Suppressor macrophage (primary cell): ENCODE results near the gene POU2AF1.

Experiments
- DNase-seq, 4 experiments: peaks; one replicate each; pipeline ENCODE4 v3.0.0-alpha.2; 2020 to 2022

The POU2AF1 gene

DNA sequence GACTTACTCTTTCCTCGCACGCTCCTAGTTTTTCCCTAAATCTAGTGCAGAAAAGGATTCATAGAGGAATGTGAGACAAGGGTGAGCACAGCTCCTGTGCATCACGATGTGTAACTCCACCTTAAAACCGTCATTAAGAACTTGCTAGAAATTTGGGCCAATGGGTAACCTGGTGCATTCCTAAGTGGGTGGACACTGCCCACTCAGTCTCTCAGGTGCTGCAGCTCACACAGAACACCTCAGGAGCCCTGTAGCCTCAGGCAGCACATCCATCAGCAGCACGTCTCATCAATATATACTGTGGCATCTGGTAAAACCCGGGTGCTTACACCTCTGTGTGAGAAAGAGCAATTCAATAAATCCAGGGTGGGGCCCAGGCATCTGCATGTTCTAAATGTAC lies 68.4 kb downstream of the POU2AF1 start:
- no peak for DNase-seq

DNA sequence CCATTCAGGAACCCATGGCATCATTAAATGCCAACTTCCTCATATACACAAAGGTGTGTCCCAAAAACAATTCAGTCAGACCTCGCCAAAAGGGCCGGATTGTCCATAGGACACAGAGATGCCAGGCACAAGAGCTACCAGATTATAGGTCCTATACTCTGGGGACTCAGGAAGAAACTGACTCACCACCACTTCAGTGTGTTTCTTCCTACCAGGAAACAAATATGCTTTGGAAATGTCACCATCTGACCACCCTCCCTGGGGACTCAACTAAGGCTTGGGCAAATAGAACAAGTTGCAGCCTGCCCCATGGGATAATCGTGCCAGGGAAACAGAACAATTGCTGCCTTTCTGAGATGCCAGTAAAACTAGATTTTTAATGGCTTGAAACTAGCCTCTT lies 69.0 kb downstream of the POU2AF1 start:
- DNase-seq: no peak

DNA sequence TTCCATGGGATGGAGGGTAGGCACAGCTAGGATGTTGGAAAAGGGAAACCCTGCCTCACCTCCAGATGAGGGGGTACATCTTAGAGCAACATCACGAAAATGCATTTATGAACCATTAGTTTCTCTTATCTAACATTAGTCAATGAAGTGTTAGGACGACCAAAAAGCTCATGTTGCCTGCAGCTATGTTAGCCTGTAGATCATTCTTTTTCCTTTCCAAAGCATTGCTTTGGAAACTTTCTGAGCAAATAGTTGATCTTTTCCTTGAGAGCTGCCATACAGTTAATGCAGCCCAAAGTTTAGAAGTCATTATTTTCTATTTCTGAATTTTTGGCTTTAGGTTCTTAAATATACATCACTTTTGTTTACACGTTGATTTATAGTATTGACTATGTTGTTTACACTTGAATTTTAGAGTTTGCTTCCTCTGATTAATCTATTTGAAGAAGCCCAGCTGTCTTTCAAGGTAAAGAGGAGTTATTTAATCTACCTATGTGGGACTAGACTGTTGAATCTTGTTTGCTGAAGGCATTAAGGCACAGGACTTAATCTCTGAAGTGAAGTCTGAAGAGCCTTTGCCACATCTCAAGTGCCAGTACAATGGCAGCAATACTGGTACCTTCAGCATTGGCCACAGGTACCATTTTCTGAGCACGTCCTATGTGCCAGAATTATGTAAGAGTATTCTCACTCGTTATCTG lies 69.7 kb downstream of the POU2AF1 start:
- DNase-seq: no peak

DNA sequence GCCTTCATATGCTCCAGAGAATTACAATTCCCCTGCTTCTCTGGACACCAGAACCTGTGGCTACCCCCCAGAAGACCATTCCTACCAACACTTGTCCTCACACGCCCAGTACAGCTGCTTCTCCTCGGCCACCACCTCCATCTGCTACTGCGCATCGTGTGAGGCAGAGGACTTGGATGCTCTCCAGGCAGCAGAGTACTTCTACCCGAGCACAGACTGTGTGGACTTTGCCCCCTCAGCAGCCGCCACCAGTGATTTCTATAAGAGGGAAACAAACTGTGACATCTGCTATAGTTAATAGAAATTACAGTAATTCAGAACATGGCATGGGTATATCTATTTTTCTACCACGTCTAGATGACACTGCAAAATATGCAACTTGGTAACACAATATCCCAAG lies 70.9 kb downstream of the POU2AF1 start:
- no peak for DNase-seq

DNA sequence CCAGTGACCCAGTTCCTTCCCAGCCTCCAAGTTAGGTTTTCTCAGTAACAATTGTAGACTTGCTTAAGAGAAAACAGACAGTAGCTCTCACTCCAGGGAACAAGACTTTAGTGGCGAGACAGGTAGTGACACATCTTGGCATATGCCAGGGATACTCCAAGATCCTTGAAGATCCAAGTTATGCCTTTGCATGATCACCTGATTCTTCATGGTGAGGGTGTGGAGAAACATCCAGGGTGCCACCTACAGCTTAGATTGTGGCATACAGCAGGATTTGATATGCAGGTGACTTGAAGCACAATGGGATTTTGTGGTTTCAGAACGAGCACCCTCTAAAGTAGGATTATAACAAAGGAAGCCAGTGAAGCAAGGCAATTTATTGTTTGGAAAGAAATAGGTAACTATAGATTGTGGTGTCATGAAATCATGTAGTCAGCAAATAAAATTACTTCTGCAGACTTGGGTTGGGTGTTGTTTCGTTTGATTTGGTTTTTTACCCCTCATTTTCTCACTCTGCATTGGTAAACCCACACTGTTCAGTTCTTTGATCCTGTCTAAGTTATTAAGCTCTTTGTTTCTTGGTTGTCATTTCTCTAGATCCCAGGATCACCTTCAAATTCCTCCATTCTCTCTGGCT lies 71.5 kb downstream of the POU2AF1 start:
- DNase-seq: no peak

DNA sequence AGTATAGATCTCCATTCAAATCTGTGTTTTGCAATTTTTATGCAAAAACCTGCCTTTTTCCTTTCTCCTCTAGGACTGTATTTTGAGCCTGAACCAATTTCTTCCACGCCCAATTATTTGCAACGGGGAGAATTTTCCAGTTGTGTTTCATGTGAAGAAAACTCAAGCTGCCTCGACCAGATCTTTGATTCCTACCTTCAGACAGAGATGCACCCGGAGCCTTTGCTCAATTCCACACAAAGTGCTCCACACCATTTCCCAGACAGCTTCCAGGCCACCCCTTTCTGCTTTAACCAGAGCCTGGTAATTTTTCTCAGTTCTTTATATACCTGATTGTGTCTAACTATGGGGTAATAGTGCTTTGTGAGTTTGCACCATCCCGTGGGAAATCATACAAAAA lies 72.8 kb downstream of the POU2AF1 start:
- DNase-seq: no peak

DNA sequence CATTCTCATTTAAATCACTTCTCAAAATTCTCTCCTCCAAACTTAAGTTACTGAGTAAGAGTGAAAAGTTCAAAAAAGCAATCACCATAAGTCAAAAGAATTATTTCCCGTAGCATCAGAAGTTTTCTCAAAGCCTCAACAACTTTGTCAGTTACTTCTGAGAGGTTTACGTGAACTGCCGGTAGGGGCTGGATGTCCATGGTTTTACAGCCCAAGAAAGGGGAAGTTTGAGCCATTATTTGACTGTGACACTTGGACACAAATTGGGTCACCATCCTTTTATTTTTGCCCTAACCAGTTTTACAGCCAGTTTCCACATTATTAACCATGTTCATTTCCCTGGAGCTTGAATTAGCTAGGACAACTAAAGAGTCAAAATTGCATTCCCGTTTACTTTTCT lies 73.2 kb downstream of the POU2AF1 start:
- DNase-seq: peak in 3 of 4 experiments; percentile 8 to 15 (median 12)

DNA sequence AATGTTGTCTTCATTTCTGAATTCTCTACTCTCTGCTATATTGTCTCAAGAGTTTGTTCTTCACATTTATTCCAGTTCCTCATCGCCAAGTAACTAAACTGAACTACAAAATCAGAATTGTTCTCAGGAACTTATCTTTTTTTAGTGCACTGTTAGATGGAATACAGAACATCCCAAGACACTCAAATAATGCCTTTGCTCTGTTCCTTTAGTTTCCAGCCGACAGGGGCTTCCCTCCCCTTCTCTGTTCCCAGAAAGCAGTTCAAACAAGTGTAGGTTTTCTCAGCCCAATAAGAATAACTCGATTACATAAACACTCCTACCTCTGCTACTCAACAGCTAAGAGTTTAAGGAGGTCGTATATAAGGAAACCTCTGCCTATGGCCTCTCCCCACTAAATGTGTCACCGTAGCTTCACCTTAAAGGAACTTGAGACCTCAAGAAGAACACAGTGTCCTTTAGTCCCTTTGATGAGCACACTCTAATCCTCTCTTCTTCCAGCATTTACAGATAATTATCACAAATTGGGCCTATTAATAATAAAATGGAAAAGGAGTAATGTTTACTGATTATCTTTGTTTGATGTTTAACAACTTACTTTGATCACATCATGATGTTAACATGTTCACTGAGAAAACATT lies 73.8 kb downstream of the POU2AF1 start:
- no peak for DNase-seq

DNA sequence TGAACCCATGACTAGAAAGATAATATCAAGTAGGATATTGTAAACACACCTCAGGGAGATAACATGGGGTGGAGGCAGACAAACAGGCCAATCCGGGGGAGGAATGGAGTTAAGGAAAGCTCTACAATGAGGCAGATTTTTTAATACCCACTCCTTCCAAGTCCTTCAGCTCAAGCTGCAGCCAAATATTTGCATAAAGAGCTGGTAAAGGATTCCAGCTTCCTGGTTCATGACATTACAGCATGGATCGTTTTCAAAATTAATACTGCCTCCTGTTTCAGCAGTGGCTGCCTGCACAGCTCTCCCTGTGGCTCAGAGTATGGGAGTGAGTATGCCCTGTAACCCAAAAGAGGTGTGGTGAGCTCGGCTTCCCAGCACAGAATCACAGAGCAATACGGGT lies 75.6 kb downstream of the POU2AF1 start:
- no peak for DNase-seq

DNA sequence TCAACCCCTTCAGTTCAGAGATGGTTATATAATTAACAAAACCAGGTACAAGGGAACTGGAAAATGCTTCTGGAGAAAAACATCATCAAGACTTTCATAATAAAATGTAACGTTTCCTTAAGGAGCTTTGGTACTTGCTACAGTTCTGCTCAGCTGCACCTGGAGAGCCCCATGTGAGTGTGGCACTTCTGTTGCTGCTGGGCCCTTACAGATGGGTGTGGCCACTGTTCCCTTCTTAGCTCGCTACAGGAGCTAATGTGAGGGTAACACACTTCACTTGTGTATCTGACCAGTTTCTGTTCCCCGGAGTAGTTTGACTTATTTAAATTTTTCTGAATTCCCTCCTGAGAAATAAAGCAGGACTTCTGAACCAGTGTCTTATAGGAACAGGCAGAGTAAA lies 76.8 kb downstream of the POU2AF1 start:
- no peak for DNase-seq
